Activated naive CD8-positive, alpha-beta T cell (primary cell): ENCODE results near the gene TRAPPC2.
"Not testable (repeated sequence)": the region's sequence is repeated elsewhere in the genome, so short reads cannot be mapped to it uniquely, and the experiment has no call there.

Source experiments
- H3K27ac Mint-ChIP-seq: one replicate; pipeline ENCODE4 v1.8.0; 2021; ENCODE audit warnings: mixed read lengths
- H3K27me3 Mint-ChIP-seq: one replicate; pipeline ENCODE4 v1.8.0; 2021; ENCODE audit warnings: mixed read lengths
- H3K36me3 Mint-ChIP-seq: one replicate; pipeline ENCODE4 v1.8.0; 2021; ENCODE audit warnings: mixed read lengths
- H3K4me1 Mint-ChIP-seq: one replicate; pipeline ENCODE4 v1.8.0; 2021; ENCODE audit warnings: low read depth, mixed read lengths
- H3K4me3 Mint-ChIP-seq: one replicate; pipeline ENCODE4 v1.8.0; 2021; ENCODE audit warnings: mild to moderate bottlenecking, mixed read lengths
- H3K9me3 Mint-ChIP-seq: one replicate; pipeline ENCODE4 v1.8.0; 2021; ENCODE audit warnings: low read depth, mixed read lengths

The TRAPPC2 gene

DNA sequence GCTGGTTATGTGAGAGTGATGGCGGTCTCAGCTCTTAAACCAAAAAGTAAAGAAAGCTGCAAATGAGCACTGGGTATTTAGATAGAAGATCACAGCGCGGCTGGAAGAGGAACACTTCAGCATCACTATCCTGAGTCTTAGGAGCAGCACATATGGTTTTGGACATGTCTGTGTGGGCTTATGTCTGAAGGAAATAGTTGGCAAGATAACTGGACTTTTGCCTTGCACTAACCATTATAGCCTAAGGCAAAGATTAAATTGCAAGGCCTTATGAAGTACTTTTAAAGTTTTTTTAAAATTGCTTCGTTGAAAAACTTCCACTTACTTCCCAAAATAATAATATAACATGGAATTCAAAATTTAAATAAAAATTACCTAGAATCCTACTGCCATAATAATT, 50.1 kb downstream of the TRAPPC2 start:
- no peak overlapping the region for H3K4me3 Mint-ChIP-seq
- no peaks in the 10 kb centered on the region for H3K36me3 Mint-ChIP-seq
- no peaks in the 10 kb centered on the region for H3K9me3 Mint-ChIP-seq
- H3K27ac Mint-ChIP-seq = no peak overlapping the region
- no peaks in the 10 kb centered on the region for H3K27me3 Mint-ChIP-seq
- peaks cover 26% of the 10 kb centered on the region for H3K4me1 Mint-ChIP-seq

DNA sequence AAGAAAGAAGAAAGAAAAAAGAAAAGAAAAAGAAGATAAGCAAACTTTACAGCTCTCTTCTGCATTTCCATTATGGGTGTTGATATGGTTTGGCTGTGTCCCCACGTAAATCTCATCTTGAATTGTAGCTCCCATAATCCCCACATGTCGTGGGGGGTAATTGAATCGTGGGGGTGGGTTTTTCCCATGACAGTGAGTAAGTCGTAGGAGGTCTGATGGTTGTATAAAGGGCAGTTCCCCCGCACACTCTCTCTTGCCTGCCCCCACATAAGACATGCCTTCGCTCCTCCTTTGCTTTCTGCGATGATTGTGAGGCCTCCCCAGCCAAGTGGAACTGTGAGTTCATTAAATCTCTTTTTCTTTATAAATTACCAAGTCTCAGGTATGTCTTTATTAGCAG, 52.8 kb downstream of the TRAPPC2 start:
- peaks cover 8% of the 10 kb centered on the region for H3K4me1 Mint-ChIP-seq
- no peaks in the 10 kb centered on the region for H3K27me3 Mint-ChIP-seq
- no peaks in the 10 kb centered on the region for H3K9me3 Mint-ChIP-seq
- H3K27ac Mint-ChIP-seq = no peak overlapping the region
- H3K4me3 Mint-ChIP-seq = no peak overlapping the region
- H3K36me3 Mint-ChIP-seq = no peaks in the 10 kb centered on the region

DNA sequence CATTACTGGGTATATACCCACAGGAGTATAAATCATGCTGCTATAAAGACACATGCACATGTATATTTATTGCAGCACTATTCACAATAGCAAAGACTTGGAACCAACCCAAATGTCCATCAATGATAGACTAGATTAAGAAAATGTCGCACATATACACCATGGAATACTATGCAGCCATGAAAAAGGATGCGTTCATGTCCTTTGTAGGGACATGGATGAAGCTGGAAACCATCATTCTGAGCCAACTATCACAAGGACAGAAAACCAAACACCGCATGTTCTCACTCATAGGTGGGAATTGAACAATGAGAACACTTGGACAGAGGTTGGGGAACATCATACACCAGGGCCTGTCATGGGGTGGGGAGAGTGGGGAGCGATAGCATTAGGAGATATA, 54.7 kb downstream of the TRAPPC2 start:
- H3K27ac Mint-ChIP-seq, H3K27me3 Mint-ChIP-seq, H3K4me3 Mint-ChIP-seq, H3K36me3 Mint-ChIP-seq, H3K4me1 Mint-ChIP-seq, H3K9me3 Mint-ChIP-seq: not testable (repeated sequence)

DNA sequence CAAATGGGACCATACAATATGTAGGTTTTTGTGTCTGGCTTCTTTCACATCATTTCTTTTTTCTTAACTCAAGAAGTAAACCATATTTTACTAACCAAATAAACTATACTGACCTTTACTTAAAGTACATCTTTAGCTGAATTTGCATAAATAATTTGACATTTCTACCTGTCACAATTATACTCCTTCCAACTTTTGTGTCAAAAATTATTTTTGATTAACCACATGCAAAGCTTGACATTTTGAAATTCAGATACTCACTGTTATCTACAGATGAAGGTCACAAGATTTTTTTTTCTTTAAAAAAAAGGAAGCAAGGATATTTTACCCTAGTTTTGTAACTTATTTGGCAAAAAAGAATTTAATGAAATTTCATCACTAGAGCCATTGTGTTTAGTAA, 57.5 kb downstream of the TRAPPC2 start:
- Mint-ChIP-seq H3K4me1 (no peaks in the 10 kb centered on the region), H3K27ac (no peak overlapping the region), H3K9me3 (no peaks in the 10 kb centered on the region), H3K36me3 (no peaks in the 10 kb centered on the region), H3K4me3 (no peak overlapping the region), H3K27me3 (no peaks in the 10 kb centered on the region)

DNA sequence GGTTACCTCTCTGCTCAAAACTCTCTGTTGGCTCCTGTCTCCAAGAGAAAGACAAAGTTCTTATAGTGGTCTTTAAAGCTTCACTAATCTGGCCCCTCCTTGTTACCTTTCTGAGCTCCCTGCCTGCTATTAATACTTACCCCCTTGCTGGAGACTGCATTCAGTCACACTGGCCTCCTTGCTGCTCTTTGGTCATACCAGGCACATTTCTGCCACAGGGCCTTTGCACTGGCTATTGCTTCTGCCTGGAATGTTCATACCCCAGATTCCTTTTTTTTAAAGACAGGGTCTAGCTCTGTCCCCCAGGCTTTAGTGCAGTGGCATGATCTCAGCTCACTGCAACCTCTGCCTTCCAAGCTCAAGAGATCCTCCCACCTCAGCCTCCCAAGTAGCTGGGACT, 61.4 kb downstream of the TRAPPC2 start:
- Mint-ChIP-seq H3K27ac (no peak overlapping the region), H3K4me3 (no peak overlapping the region), H3K9me3 (no peaks in the 10 kb centered on the region), H3K4me1 (peaks cover 12% of the 10 kb centered on the region), H3K27me3 (no peaks in the 10 kb centered on the region), H3K36me3 (peaks cover 2% of the 10 kb centered on the region)

DNA sequence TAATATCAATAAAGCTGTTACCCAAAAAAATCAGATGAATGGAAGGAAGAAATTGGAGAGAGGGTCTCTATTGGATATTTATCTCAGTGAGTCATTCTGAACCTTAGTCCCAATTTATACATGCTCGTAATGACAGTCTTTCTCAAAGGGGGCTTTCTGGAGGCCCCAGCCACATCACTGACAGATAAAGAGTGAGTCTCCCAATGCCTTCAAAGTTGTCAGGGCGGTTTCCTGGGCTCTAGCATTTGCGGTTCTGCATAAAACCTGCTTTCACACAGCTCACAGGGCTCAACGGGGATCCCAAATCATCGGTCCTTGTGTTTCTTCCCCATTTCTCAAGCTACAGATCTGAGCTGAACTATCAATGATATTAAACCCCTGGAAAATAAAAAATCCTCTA, 64.2 kb downstream of the TRAPPC2 start:
- Mint-ChIP-seq H3K27ac (no peak overlapping the region), H3K27me3 (no peaks in the 10 kb centered on the region), H3K36me3 (peaks cover 2% of the 10 kb centered on the region), H3K4me1 (peaks cover 14% of the 10 kb centered on the region), H3K9me3 (no peaks in the 10 kb centered on the region), H3K4me3 (no peak overlapping the region)

DNA sequence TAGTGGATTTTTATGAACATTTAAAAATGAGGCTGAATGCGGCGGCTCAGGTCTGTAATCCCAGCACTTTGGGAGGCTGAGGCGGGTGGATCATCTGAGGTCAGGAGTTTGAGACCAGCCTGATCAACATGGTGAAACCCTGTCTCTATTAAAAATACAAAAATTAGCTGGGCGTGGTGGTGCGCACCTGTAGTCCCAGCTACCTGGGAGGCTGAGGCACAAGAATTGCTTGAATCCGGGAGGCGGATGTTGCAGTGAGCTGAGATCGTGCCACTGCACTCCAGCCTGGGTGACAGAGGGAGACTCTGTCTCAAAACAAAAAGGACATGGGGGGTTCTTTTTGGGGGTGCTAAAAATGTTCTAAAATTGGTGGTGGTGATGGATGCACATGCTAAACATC, 64.7 kb downstream of the TRAPPC2 start:
- H3K27me3 Mint-ChIP-seq, H3K36me3 Mint-ChIP-seq, H3K9me3 Mint-ChIP-seq: not testable (repeated sequence)
- peaks cover 14% of the 10 kb centered on the region for H3K4me1 Mint-ChIP-seq
- H3K27ac Mint-ChIP-seq = peak overlapping the region; percentile 91
- peak overlapping the region; percentile 51 for H3K4me3 Mint-ChIP-seq

DNA sequence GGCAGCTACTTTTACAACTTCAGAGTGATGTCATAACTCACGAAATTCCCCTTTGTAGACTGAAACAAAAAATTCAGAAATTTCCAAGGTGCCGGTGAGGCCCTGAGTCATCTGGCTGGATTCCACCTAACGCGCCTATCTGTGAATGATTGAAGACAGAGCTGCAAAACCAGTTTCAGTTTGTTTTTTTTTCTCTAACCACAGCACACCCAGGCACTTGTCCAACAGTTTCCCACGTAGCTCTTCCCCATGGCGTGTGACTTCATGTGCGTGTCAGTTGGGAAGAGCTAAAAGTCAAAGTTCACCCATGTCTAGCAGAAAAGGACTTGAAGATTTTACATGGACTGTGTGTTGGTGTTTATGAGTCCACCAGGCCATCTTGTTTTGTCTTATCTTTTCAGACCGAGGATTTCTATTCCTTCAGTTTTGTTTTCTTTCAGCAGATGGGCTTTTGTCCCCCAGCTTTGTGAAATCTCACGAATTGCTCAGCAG, 65.1 kb downstream of the TRAPPC2 start:
- peaks cover 14% of the 10 kb centered on the region for H3K4me1 Mint-ChIP-seq
- H3K4me3 Mint-ChIP-seq = peak overlapping the region; percentile 51
- no peaks in the 10 kb centered on the region for H3K27me3 Mint-ChIP-seq

DNA sequence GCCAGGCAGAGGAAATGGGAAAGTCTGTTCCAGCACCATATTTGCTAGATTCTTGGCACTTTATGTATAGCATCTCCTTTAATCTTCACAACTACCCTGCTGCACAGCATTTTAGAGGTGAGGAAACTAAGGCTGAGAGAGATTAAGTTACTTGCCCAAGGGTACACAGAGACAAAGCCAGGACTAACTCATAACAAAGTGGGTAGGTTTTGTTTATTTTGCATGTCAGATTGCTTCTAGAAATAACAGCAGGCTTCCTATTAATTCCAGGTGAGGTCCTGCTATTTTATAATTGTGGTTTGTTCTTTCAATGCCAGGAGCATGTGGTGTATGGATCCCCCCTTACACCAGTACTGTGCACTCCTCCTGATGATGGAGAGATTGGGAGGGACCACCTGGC, 66.5 kb downstream of the TRAPPC2 start:
- peak overlapping the region; percentile 64 for H3K27ac Mint-ChIP-seq
- no peak overlapping the region for H3K4me3 Mint-ChIP-seq
- H3K4me1 Mint-ChIP-seq = peaks cover 14% of the 10 kb centered on the region
- peaks cover 2% of the 10 kb centered on the region for H3K36me3 Mint-ChIP-seq
- no peaks in the 10 kb centered on the region for H3K27me3 Mint-ChIP-seq
- no peaks in the 10 kb centered on the region for H3K9me3 Mint-ChIP-seq

More for the DNA sequence above, 65.1 kb downstream of the TRAPPC2 start:
- peak overlapping the region; percentile 91 for H3K27ac Mint-ChIP-seq
- H3K36me3 Mint-ChIP-seq = peaks cover 2% of the 10 kb centered on the region
- H3K9me3 Mint-ChIP-seq = no peaks in the 10 kb centered on the region

DNA sequence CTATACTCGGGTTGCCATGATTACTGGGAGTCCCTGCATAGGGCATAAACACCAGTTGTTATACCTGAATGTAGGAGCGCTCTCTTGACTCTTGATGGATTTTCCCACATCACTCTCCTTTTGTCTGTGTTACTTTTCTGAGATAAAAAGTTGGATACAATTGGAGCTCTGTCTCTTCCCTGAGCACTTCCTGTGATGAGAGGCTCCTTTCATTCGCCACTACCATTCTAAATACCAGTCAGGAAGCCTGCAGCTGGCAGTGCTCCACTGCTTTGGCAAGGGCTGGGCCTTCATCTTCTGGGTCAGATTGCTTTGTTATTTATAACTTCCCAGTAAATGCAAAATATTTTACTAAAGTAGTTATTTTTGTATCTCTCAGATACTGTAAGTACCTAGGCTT, 67.6 kb downstream of the TRAPPC2 start:
- H3K4me1 Mint-ChIP-seq = peaks cover 14% of the 10 kb centered on the region
- H3K4me3 Mint-ChIP-seq = no peak overlapping the region
- H3K9me3 Mint-ChIP-seq = no peaks in the 10 kb centered on the region
- no peak overlapping the region for H3K27ac Mint-ChIP-seq
- no peaks in the 10 kb centered on the region for H3K27me3 Mint-ChIP-seq
- H3K36me3 Mint-ChIP-seq = peaks cover 5% of the 10 kb centered on the region

DNA sequence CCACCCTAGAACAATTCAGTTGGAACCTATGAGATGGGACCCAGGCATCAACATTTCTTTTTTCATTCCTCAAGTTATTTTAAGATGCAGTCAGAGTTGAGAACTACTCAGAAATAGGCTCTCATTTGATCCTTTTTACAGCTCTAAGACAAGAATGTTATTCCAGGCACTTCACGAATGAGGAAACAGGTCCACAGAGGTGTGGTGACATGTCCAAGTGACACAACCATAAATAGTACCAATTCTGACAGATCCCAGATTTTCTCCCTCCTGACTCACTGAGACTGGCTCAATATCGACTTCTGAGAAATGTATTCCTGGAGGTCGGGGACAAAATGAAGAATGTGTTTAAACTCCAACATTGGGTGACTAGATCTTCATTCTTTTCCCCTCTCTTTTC, 70.4 kb downstream of the TRAPPC2 start:
- H3K27me3 Mint-ChIP-seq = no peaks in the 10 kb centered on the region
- no peaks in the 10 kb centered on the region for H3K9me3 Mint-ChIP-seq
- H3K36me3 Mint-ChIP-seq = peaks cover 5% of the 10 kb centered on the region
- no peak overlapping the region for H3K4me3 Mint-ChIP-seq
- peaks cover 8% of the 10 kb centered on the region for H3K4me1 Mint-ChIP-seq
- H3K27ac Mint-ChIP-seq = no peak overlapping the region

DNA sequence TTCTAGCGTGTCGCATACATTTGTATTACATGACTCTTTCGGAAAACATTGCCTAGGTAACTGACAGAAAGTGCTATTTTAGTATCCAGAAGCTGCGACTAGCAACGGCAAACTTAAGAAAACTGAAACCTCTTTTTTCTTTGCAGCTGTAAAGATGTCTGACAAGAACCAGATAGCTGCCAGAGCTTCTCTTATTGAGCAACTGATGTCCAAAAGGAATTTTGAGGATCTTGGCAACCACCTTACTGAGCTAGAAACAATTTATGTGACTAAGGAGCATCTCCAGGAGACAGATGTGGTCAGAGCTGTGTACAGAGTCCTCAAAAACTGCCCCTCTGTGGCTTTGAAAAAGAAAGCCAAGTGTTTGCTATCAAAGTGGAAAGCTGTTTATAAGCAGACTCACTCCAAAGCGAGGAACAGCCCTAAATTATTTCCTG, 72.0 kb downstream of the TRAPPC2 start:
- Mint-ChIP-seq H3K9me3 (no peaks in the 10 kb centered on the region), H3K4me1 (peaks cover 11% of the 10 kb centered on the region), H3K4me3 (no peak overlapping the region), H3K27ac (no peak overlapping the region), H3K36me3 (peaks cover 5% of the 10 kb centered on the region), H3K27me3 (no peaks in the 10 kb centered on the region)
